Measurements from ENCODE around the gene HGFAC.

DNA sequence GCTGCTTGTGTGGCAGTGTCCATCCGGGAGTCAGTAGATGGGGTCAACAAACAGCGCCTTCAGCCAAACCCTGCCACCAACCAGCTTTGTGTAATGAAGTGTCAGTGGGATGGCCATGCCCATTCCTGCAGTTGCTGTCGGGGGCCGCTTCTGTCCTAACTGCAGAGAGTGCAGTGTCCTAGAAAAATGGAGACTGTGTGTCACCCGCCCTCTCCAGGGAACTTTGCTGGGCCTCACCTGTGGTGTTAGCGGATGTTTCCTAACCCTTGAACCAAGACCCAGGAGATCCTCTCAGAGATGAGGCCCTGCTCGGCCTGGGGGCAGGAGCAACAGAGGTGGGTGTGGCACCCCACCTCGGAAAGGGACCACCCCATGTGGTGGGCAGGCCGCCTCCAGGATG lies 35.3 kb upstream of the HGFAC start:
- TF ChIP-seq, protein P1, sequence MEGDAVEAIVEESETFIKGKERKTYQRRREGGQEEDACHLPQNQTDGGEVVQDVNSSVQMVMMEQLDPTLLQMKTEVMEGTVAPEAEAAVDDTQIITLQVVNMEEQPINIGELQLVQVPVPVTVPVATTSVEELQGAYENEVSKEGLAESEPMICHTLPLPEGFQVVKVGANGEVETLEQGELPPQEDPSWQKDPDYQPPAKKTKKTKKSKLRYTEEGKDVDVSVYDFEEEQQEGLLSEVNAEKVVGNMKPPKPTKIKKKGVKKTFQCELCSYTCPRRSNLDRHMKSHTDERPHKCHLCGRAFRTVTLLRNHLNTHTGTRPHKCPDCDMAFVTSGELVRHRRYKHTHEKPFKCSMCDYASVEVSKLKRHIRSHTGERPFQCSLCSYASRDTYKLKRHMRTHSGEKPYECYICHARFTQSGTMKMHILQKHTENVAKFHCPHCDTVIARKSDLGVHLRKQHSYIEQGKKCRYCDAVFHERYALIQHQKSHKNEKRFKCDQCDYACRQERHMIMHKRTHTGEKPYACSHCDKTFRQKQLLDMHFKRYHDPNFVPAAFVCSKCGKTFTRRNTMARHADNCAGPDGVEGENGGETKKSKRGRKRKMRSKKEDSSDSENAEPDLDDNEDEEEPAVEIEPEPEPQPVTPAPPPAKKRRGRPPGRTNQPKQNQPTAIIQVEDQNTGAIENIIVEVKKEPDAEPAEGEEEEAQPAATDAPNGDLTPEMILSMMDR (IDR thresholded peaks at IDR 0.05): no peak
- TF ChIP-seq EP300 (IDR thresholded peaks at IDR 0.05): no peak

Measured in ovary (tissue), 3 donors.